Activated T-helper 1 cell treated with anti-CD3 and anti-CD28 coated beads, Interleukin-12 subunit alpha, Interleukin-12 subunit beta, Interleukin-2, Interleukin-4 antibody, amounts not matched to agents 30 ng/mL and 10 ng/mL and 1 ng/mL, durations not matched to agents 14 hours and 24 hours and 36 hours (primary cell): ENCODE results near the gene GCA. TPM values are rescaled to one million over a fixed set of nuclear protein-coding genes. Genes with fewer than 3 reads are reported as not detected.

Experiments used
- DNase-seq: peaks from one replicate; pipeline ENCODE4 v3.0.0; 2021; ENCODE audit warnings: low spot score
- H3K27ac Mint-ChIP-seq: one replicate; pipeline ENCODE4 v1.8.0; 2021; ENCODE audit warnings: mild to moderate bottlenecking, mixed read lengths
- H3K27me3 Mint-ChIP-seq: one replicate; pipeline ENCODE4 v1.8.0; 2022; ENCODE audit warnings: mild to moderate bottlenecking, moderate library complexity, mixed read lengths; ENCODE audit not compliant: insufficient read depth
- H3K36me3 Mint-ChIP-seq: one replicate; pipeline ENCODE4 v1.8.0; 2021; ENCODE audit warnings: low read depth, mixed read lengths
- H3K4me1 Mint-ChIP-seq: one replicate; pipeline ENCODE4 v1.8.0; 2021; ENCODE audit warnings: low read depth, mixed read lengths
- H3K4me3 Mint-ChIP-seq: one replicate; pipeline ENCODE4 v1.8.0; 2021; ENCODE audit warnings: mild to moderate bottlenecking, moderate library complexity, mixed read lengths
- H3K9me3 Mint-ChIP-seq: one replicate; pipeline ENCODE4 v1.8.0; 2021; ENCODE audit warnings: mixed read lengths
- intact Hi-C: fragments of 100-400 bp; cut with micrococcal nuclease; formaldehyde crosslinking; loops from one replicate; pipeline ENCODE4 v1.15.1; 2024
- total RNA-seq: library from RNA; stranded (reverse); gene quantifications from 2 replicates; pipeline ENCODE4 v1.2.3, GENCODE V29; 2022

GCA gene
- total RNA-seq, 1 donor from 2014 or later = 14.9 TPM

- H3K36me3 Mint-ChIP-seq = peaks cover 33% of the 10 kb centered on the region
- intact Hi-C loops = loop anchor here (5.0 kb wide), 1 partner anchor 1074 kb away; no protein-coding TSS in a partner anchor
- no peaks in the 10 kb centered on the region for H3K9me3 Mint-ChIP-seq
- H3K27ac Mint-ChIP-seq = peak overlapping the region; percentile 85
- H3K27me3 Mint-ChIP-seq = no peaks in the 10 kb centered on the region
- DNase-seq = no peak
- H3K4me1 Mint-ChIP-seq = peaks cover 81% of the 10 kb centered on the region
- H3K4me3 Mint-ChIP-seq = peak overlapping the region; percentile 93
Measured at GRCh38 chr2:162316590-162316989, 27.3 kb upstream of the GCA start.

DNA sequence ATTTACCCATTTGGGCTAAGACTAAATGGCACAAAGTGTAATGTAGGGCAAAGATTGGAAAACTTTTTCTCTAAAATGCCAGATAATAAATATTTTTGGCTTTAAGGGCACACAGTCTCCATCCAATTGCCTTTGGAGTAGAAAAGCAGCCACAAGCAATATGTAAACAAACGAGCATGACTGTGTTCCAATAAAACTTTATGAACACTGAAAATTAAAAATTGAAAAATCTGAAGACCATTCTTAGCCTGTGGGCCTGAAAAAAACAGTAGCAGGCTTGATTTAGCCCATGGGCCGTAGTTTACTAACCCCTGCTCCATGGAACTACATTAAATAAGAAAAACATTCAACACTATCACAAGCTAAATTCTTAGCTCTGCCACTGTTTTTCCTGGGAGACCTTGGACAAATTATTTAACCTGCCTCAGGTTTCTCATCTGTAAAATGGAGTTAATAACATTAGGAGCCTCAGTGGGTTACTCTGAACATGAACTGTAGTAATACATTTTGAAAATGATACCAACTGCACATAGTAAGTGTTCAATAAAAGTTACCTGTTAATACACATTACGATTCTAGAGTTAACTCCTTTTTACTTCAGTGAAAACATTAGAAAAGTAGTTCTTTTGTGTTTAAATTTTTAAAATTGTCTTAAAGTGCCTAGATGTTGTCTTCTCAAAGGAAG is 26.7 kb upstream of the GCA start:
- H3K27me3 Mint-ChIP-seq = no peaks in the 10 kb centered on the region
- intact Hi-C loops = loop anchor here (5.0 kb wide), 1 partner anchor 1075 kb away; no protein-coding TSS in a partner anchor
- DNase-seq = no peak
- peaks cover 27% of the 10 kb centered on the region for H3K36me3 Mint-ChIP-seq
- no peaks in the 10 kb centered on the region for H3K9me3 Mint-ChIP-seq
- peak overlapping the region; percentile 93 for H3K4me3 Mint-ChIP-seq
- peaks cover 75% of the 10 kb centered on the region for H3K4me1 Mint-ChIP-seq
- H3K27ac Mint-ChIP-seq = peak overlapping the region; percentile 90

DNA sequence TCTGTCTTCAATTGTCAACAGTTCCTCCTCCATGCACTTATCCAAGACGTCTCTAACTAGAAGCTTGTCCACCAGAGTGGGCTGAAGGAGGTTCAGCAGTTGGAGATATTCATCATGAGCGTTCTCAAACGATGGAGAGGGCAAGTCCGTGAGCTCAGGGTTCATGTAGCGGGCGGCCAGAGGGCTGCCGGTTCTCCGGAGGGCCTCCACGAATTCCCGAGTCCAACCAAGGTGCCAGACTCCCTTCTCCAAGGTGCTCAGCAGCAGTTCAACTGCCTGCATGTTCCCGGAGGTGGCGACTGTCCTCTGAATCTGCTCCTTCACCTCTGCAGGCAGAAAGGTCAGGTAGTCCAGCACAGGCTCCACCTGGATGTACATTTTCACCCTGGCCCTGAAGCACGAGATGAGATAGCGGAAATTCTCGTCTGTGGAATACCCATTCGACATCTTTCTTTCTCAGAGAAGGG is 26.0 kb upstream of the GCA start:
- peak overlapping the region; percentile 93 for H3K4me3 Mint-ChIP-seq
- DNase-seq = peak; percentile 13
- peaks cover 24% of the 10 kb centered on the region for H3K36me3 Mint-ChIP-seq
- peak overlapping the region; percentile 90 for H3K27ac Mint-ChIP-seq
- peaks cover 68% of the 10 kb centered on the region for H3K4me1 Mint-ChIP-seq
- intact Hi-C loops = loop anchor here (1.0 to 5.0 kb wide), 6 partner anchors 26 to 1076 kb away; partner anchors contain the start of genes GCA and PSMD14
- H3K9me3 Mint-ChIP-seq = no peaks in the 10 kb centered on the region
- no peaks in the 10 kb centered on the region for H3K27me3 Mint-ChIP-seq

GRCh38 chr2:162318328-162319180 is 25.4 kb upstream of the GCA start, which contains the start of gene IFIH1:
Gene IFIH1 (minus strand): TSS chr2:162318684. CDS start chr2:162318307, 377 bp downstream.
- H3K27ac Mint-ChIP-seq = peak within 1 kb of the TSS; percentile 100
- no peaks in the 10 kb centered on the region for H3K27me3 Mint-ChIP-seq
- H3K36me3 Mint-ChIP-seq = peaks cover 23% of the 10 kb centered on the region
- intact Hi-C loops = loop anchor here (1.0 to 5.0 kb wide), 6 partner anchors 26 to 1076 kb away; partner anchors contain the start of genes GCA and PSMD14
- H3K9me3 Mint-ChIP-seq = no peaks in the 10 kb centered on the region
- peak; percentile 79 for DNase-seq
- peaks cover 65% of the 10 kb centered on the region for H3K4me1 Mint-ChIP-seq
- peak within 1 kb of the TSS; percentile 93 for H3K4me3 Mint-ChIP-seq

- no peaks in the 10 kb centered on the region for H3K27me3 Mint-ChIP-seq
- no peaks in the 10 kb centered on the region for H3K9me3 Mint-ChIP-seq
- peaks cover 47% of the 10 kb centered on the region for H3K4me1 Mint-ChIP-seq
- peaks cover 14% of the 10 kb centered on the region for H3K36me3 Mint-ChIP-seq
- no peak for DNase-seq
- intact Hi-C loops = no loop called here
- no peak overlapping the region for H3K4me3 Mint-ChIP-seq
- H3K27ac Mint-ChIP-seq = no peak overlapping the region
Measured at GRCh38 chr2:162320864-162321517, 22.9 kb upstream of the GCA start.

- DNase-seq = no peak
- Mint-ChIP-seq H3K36me3 (peaks cover 5% of the 10 kb centered on the region), H3K27ac (no peak overlapping the region), H3K27me3 (no peaks in the 10 kb centered on the region), H3K4me1 (peaks cover 29% of the 10 kb centered on the region), H3K4me3 (no peak overlapping the region), H3K9me3 (no peaks in the 10 kb centered on the region)
- intact Hi-C loops = no loop called here
Measured at GRCh38 chr2:162324953-162325352, 19.0 kb upstream of the GCA start.

DNA sequence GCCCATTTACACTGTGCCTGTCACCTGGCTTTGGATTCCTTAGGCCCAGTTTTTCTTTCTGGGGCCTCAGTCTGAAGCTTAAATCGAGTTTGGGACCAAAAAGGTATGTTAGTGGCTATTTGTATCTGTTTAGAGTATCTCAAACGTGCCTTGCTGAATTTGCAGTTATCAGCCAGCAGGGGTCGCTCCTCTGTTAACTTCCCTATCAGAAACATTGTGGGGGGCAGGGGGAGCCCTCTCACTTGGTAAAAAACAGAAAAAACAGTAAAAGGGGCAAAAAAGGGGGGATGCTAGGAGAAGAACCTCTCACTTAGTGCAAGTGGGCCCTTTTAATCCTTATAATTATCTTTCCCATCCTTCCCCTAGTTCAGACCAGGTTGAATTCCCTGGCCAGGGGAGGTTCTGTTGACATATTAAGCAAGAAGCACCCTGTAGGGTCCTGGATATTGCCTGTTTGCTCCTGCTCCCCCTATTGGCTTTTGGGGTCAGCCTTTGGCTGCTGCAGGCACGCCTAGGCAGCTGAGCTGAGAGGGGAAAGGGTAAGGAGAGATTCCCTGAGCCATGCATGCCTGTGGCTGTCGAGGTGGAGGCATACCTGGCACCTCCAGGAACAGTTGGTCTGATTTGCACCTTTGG is 16.7 kb upstream of the GCA start:
- intact Hi-C loops = no loop called here
- Mint-ChIP-seq H3K4me1 (peaks cover 12% of the 10 kb centered on the region), H3K36me3 (peaks cover 5% of the 10 kb centered on the region), H3K9me3 (no peaks in the 10 kb centered on the region), H3K27ac (no peak overlapping the region), H3K4me3 (no peak overlapping the region), H3K27me3 (no peaks in the 10 kb centered on the region)
- no peak for DNase-seq

DNA sequence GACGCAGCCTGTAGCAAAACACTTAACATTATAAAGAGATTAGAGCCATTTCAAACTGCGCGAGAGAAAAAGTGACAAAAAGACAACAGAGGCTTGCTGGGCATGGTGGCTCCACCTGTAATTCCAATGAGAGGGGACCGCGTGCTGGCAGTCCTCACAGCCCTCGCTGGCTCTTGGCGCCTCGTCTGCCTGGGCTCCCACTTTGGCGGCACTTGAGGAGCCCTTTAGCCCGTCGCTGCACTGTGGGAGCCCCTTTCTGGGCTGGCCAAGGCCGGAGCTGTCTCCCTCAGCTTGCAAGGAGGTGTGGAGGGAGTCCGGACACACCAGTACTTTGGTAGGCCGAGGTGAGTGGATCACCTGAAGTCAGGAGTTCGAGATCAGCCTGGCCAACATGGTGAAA is 16.1 kb upstream of the GCA start:
- Mint-ChIP-seq H3K9me3 (no peaks in the 10 kb centered on the region), H3K27me3 (no peaks in the 10 kb centered on the region), H3K27ac (no peak overlapping the region), H3K36me3 (peaks cover 5% of the 10 kb centered on the region), H3K4me1 (peaks cover 12% of the 10 kb centered on the region), H3K4me3 (no peak overlapping the region)
- no peak for DNase-seq
- intact Hi-C loops = no loop called here

GRCh38 chr2:162328424-162329157 is 15.3 kb upstream of the GCA start:
- Mint-ChIP-seq H3K4me1 (peaks cover 12% of the 10 kb centered on the region), H3K9me3 (no peaks in the 10 kb centered on the region), H3K27me3 (no peaks in the 10 kb centered on the region), H3K4me3 (no peak overlapping the region), H3K36me3 (peaks cover 5% of the 10 kb centered on the region), H3K27ac (no peak overlapping the region)
- DNase-seq = no peak
- intact Hi-C loops = no loop called here

- Mint-ChIP-seq H3K9me3 (no peaks in the 10 kb centered on the region), H3K4me3 (no peak overlapping the region), H3K27ac (no peak overlapping the region), H3K27me3 (no peaks in the 10 kb centered on the region), H3K36me3 (no peaks in the 10 kb centered on the region), H3K4me1 (peaks cover 7% of the 10 kb centered on the region)
- intact Hi-C loops = no loop called here
- DNase-seq = no peak
Measured at GRCh38 chr2:162330881-162331280, 13.1 kb upstream of the GCA start.

- H3K4me3 Mint-ChIP-seq = no peak overlapping the region
- no peaks in the 10 kb centered on the region for H3K36me3 Mint-ChIP-seq
- no peak for DNase-seq
- no peak overlapping the region for H3K27ac Mint-ChIP-seq
- H3K27me3 Mint-ChIP-seq = no peaks in the 10 kb centered on the region
- H3K9me3 Mint-ChIP-seq = no peaks in the 10 kb centered on the region
- intact Hi-C loops = no loop called here
- peaks cover under 1% of the 10 kb centered on the region for H3K4me1 Mint-ChIP-seq
Measured at GRCh38 chr2:162333968-162334367, 10.0 kb upstream of the GCA start.

- DNase-seq = no peak
- Mint-ChIP-seq H3K4me1 (no peaks in the 10 kb centered on the region), H3K27me3 (peaks cover 8% of the 10 kb centered on the region), H3K4me3 (no peak overlapping the region), H3K27ac (no peak overlapping the region), H3K9me3 (no peaks in the 10 kb centered on the region), H3K36me3 (no peaks in the 10 kb centered on the region)
- intact Hi-C loops = no loop called here
Measured at GRCh38 chr2:162337868-162338267, 6.1 kb upstream of the GCA start.
